Measurements from ENCODE around the gene CHD9NB.

The CHD9NB gene

GRCh38 chr16:52997922-52998321 lies 54.8 kb downstream of the CHD9NB start:
- no peak overlapping the region for H3K27ac ChIP-seq
- H3K36me3 ChIP-seq: no peaks in the 10 kb centered on the region
- no peaks in the 10 kb centered on the region for H3K27me3 ChIP-seq
- H3K4me2 ChIP-seq: no peak overlapping the region
- H3K4me1 ChIP-seq: no peaks in the 10 kb centered on the region
- TF ChIP-seq Cebpa-rat (IDR thresholded peaks at IDR 0.05): no peak
- no peak overlapping the region for H3K4me3 ChIP-seq
- 0 out of 2 replicates have a peak, but pooled peaks cover 3% of the 10 kb centered on the region for H3K9me3 ChIP-seq
- no peaks in the 10 kb centered on the region for H4K20me1 ChIP-seq
- no peak overlapping the region for H3K9ac ChIP-seq

- H4K20me1 ChIP-seq: no peaks in the 10 kb centered on the region
- H3K36me3 ChIP-seq: no peaks in the 10 kb centered on the region
- no peaks in the 10 kb centered on the region for H3K9me3 ChIP-seq
- no peak for TF ChIP-seq Cebpa-rat (IDR thresholded peaks at IDR 0.05)
- H3K9ac ChIP-seq: no peak overlapping the region
- H3K27ac ChIP-seq: no peak overlapping the region
- H3K4me1 ChIP-seq: no peaks in the 10 kb centered on the region
- H3K4me3 ChIP-seq: no peak overlapping the region
- H3K4me2 ChIP-seq: no peak overlapping the region
- H3K27me3 ChIP-seq: no peaks in the 10 kb centered on the region
These were observed 57.8 kb downstream of the CHD9NB start for GRCh38 chr16:52994942-52995341.

- H3K27me3 ChIP-seq: no peaks in the 10 kb centered on the region
- no peak overlapping the region for H3K4me2 ChIP-seq
- no peaks in the 10 kb centered on the region for H3K9me3 ChIP-seq
- H3K9ac ChIP-seq: no peak overlapping the region
- no peak overlapping the region for H3K27ac ChIP-seq
- no peak overlapping the region for H3K4me3 ChIP-seq
- H4K20me1 ChIP-seq: no peaks in the 10 kb centered on the region
- TF ChIP-seq Cebpa-rat (IDR thresholded peaks at IDR 0.05): no peak
- H3K36me3 ChIP-seq: no peaks in the 10 kb centered on the region
- no peaks in the 10 kb centered on the region for H3K4me1 ChIP-seq
These were observed 59.5 kb downstream of the CHD9NB start for GRCh38 chr16:52993179-52993578.

GRCh38 chr16:52991572-52991971 lies 61.1 kb downstream of the CHD9NB start:
- Histone ChIP-seq H3K4me2 (no peak overlapping the region), H3K9ac (no peak overlapping the region), H3K4me1 (no peaks in the 10 kb centered on the region), H3K27me3 (no peaks in the 10 kb centered on the region), H3K9me3 (no peaks in the 10 kb centered on the region), H3K4me3 (no peak overlapping the region), H3K36me3 (no peaks in the 10 kb centered on the region), H4K20me1 (no peaks in the 10 kb centered on the region), H3K27ac (no peak overlapping the region)
- TF ChIP-seq Cebpa-rat (IDR thresholded peaks at IDR 0.05): no peak
